ENCODE data around the gene CEP112. TPM values are rescaled to one million over a fixed set of nuclear protein-coding genes. Genes with fewer than 3 reads are reported as not detected.

CEP112 gene
- total and polyA plus RNA-seq, 2 of the 13 experiments (the other 11 are each of a cell fraction or from before 2014, with no cell fraction given): 1.2 to 3.4 TPM

- no peak for TF ChIP-seq TIGD3 (CRISPR knock-in tag; IDR thresholded peaks at IDR 0.05; ENCODE audit: borderline replicate concordance)
- TF ChIP-seq ZNF891 (CRISPR knock-in tag; IDR thresholded peaks at IDR 0.05): no peak
- TF ChIP-seq AGO1 (IDR thresholded peaks at IDR 0.05; ENCODE audit: low read depth, low read length, poor library complexity, severe bottlenecking): no peak
- no peak for TF ChIP-seq HNF1A (IDR thresholded peaks at IDR 0.05; ENCODE audit: low read depth)
- TF ChIP-seq HNF1A (CRISPR knock-in tag; IDR thresholded peaks at IDR 0.05; ENCODE audit: borderline replicate concordance): no peak
- no peak for TF ChIP-seq ELF4 (CRISPR knock-in tag; IDR thresholded peaks at IDR 0.05; ENCODE audit: borderline replicate concordance)
- TF ChIP-seq NFYB (CRISPR knock-in tag; IDR thresholded peaks at IDR 0.05): no peak
- no peak for TF ChIP-seq ZNF10 (CRISPR knock-in tag; IDR thresholded peaks at IDR 0.05; ENCODE audit: borderline replicate concordance, low read depth)
- no peak for TF ChIP-seq ARID5B (CRISPR knock-in tag; IDR thresholded peaks at IDR 0.05)
- no peak for TF ChIP-seq ZFX (CRISPR knock-in tag; IDR thresholded peaks at IDR 0.05; ENCODE audit: low read depth)
- 0 out of 2 replicates have a peak, but pooled peaks have one; percentile 4 for TF ChIP-seq MTF2 (CRISPR knock-in tag; IDR thresholded peaks at IDR 0.05; ENCODE audit: borderline replicate concordance)
- TF ChIP-seq ZKSCAN8 (CRISPR knock-in tag; IDR thresholded peaks at IDR 0.05; ENCODE audit: borderline replicate concordance): no peak
- TF ChIP-seq MAFG (CRISPR knock-in tag; IDR thresholded peaks at IDR 0.05): no peak
- no peak for TF ChIP-seq KDM6A (CRISPR knock-in tag; IDR thresholded peaks at IDR 0.05; ENCODE audit: low read depth)
- TF ChIP-seq FOSL1 (CRISPR knock-in tag; IDR thresholded peaks at IDR 0.05; ENCODE audit: borderline replicate concordance): no peak
- no peak for TF ChIP-seq ZFYVE20 (CRISPR knock-in tag; IDR thresholded peaks at IDR 0.05; ENCODE audit: borderline replicate concordance, low read depth)
- no peak for TF ChIP-seq ATF1 (CRISPR knock-in tag; IDR thresholded peaks at IDR 0.05)
- no peak for TF ChIP-seq POGZ (CRISPR knock-in tag; IDR thresholded peaks at IDR 0.05)
- TF ChIP-seq, protein P1, sequence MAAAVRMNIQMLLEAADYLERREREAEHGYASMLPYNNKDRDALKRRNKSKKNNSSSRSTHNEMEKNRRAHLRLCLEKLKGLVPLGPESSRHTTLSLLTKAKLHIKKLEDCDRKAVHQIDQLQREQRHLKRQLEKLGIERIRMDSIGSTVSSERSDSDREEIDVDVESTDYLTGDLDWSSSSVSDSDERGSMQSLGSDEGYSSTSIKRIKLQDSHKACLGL (CRISPR knock-in tag; IDR thresholded peaks at IDR 0.05): no peak
Measured at GRCh38 chr17:66190738-66191592, 968 bp downstream of the CEP112 start (continued).

All from HepG2 (cell line).